Gastroesophageal sphincter (tissue), 3 donors: Measurements from ENCODE around the gene KCNJ12.

Experiments
- CTCF ChIP-seq, 4 experiments: fragments of 200-600 bp in 2 of 4; fragments of 450-650 bp in 2 of 4; sonication (generic) in 1 of 4; IDR thresholded peaks; one replicate each; pipeline ENCODE4 v1.5.1; 2017 to 2019; ENCODE audit warnings: antibody characterized with exemption in 4 of 4, mild to moderate bottlenecking in 2 of 4, moderate library complexity in 2 of 4
- EP300 ChIP-seq: sonication (generic); formaldehyde crosslinking; IDR thresholded peaks from one replicate; pipeline ENCODE4 v1.6.1; 2017; ENCODE audit warnings: antibody characterized with exemption, mild to moderate bottlenecking
- POLR2A ChIP-seq, 2 donors: fragments of 450-650 bp; IDR thresholded peaks; one replicate each; pipeline ENCODE4 v1.6.1; 2017; ENCODE audit warnings: antibody characterized with exemption in 2 of 2, mild to moderate bottlenecking in 2 of 2, moderate library complexity in 1 of 2

GRCh38 chr17:21362331-21362931, 13.7 kb upstream of the KCNJ12 start:
- no peak for TF ChIP-seq CTCF (IDR thresholded peaks at IDR 0.05)
- no peak for TF ChIP-seq POLR2A (IDR thresholded peaks at IDR 0.05)
- TF ChIP-seq EP300 = no peak
